Activated CD4-positive, alpha-beta T cell treated with anti-CD3 and anti-CD28 coated beads, Interleukin-2, amount 50 U/mL, for 48 hours (primary cell): ENCODE results near the gene LCE1E.

Experiments used
- DNase-seq, 2 experiments: peaks; one replicate each; pipeline ENCODE4 v3.0.0-alpha.2; 2020

The LCE1E gene

GRCh38 chr1:152783095-152783494, 3.0 kb upstream of the LCE1E start:
- no peak for DNase-seq

DNA sequence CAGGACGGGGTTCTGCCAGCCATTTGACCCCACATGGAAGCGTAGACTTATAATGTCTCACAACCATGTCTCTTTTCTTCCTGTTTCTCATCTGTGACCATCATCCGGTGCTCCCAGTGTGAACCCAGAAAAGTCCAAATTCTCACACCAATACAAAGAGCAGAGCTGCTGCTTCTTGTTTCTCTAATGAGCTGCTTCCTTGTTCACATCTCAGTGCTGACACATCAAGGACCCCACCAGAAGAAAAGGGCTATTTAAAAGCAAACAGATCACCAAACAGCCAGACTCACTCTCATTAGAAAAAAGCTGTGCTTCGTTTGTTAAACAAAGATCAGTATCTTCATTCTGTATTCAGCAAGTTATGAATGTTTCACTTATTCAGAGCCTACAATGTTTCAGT, 9.6 kb downstream of the LCE1E start:
- DNase-seq = no peak

DNA sequence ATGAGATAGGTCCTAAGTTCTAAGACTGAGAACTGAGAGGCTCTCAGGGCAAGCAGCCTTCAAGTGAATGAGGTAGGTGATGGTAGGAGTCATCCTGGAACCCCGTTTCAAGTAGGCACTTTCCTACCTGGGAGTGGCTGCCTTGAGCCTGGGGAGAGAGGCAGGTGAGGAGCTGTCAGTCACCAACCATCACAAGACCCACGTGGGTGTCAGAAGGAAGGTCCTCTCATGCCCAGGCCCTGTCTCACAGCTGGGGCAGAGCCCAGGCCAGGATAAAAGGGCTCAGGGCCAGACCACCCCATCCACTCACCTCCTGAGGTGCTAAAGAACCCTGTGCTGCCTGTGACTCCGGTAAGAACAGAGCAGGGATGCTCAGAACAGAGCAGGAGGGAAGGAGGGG, 10.4 kb downstream of the LCE1E start, which contains the start of gene LCE1D:
Gene LCE1D, plus strand, starts transcription at position 301 of the 400 bp plus-strand sequence. CDS start 1,074 bp downstream, outside the sequence.
- no peak for DNase-seq

DNA sequence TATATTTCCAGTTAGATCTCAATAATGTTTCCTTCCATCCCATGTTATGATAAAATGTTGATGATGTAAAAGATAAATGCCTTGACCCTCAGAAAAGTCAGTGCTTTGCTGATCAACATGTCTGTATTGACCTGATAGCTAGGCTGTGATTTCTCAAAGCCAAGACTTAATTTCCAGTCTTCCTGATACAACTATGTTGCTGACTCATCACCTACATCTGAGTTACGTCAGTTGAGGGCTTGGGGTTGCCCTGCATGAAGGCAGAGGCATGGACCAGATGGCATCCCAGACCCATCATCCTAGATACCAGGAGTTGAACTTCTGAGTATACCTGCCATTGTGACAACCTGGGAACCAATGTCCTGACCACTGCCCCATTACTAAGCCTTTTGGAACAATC, 15.3 kb downstream of the LCE1E start:
- DNase-seq = no peak

GRCh38 chr1:152806576-152806975, 20.5 kb downstream of the LCE1E start, which contains the start of gene LCE1C:
TSS of gene LCE1C (minus strand) at chr1:152806651. CDS start at chr1:152805478, 1,173 bp downstream.
- DNase-seq = no peak

DNA sequence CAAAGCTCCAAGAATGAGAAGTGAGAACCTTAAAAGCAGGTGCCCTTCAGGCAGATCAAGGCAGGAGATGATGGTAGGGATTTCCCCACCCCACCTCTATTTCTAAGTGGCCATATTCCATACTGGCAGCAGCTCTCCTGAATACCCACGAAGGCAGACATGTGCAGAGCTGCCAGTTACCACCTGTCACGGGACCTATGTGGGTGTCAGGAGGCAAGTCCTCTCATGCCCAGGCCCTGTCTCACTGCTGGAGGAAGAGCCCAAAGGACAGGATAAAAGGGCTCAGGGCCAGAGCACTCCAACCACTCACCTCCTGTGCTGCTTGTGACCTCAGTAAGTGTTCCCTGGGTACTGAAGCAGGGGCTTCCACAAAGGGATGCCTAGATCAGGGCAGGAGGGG, 25.0 kb downstream of the LCE1E start:
- DNase-seq = no peak

DNA sequence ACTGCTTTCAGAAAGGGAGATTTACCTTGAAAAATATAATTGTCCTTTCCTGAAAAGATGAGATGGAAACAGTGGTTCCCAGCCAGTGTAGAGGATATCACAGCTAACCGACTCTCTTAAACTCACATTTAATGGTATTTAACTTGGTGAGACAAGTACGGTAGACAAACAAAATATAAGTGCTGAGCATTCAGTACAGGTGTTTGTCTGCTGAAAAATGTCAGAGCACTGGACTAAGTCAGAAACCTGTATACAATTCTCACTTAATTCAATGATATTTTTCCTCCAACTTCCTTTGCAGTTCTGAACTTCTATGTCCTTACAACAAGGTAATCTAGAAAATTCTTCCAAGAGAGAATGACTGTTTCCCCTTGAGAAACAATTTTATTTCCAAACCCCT, 25.6 kb downstream of the LCE1E start, which contains the start of gene LCE1B:
Gene LCE1B, plus strand, starts transcription at position 301 of the 400 bp plus-strand sequence. CDS start 476 bp downstream, outside the sequence.
- DNase-seq = no peak

DNA sequence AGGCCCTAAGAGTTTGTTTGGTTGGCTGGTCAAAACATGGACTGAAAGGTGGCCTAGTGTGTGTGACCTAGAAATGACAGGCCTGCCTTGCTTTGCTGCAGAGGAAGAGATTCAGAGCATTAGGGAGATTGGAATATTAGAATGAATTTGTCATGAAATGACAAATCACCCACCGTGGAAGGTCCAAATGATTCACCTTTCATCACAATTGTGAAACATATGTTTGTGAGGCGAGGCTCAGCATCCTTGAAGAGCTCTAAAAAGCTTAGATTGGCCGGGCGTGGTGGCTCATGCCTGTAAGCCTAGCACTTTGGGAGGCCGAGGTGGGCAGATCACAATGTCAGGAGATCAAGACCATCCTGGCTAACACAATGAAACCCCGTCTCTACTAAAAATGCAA, 31.3 kb downstream of the LCE1E start:
- DNase-seq = no peak

- no peak for DNase-seq
Observed at GRCh38 chr1:152823294-152823693, 37.2 kb downstream of the LCE1E start.

DNA sequence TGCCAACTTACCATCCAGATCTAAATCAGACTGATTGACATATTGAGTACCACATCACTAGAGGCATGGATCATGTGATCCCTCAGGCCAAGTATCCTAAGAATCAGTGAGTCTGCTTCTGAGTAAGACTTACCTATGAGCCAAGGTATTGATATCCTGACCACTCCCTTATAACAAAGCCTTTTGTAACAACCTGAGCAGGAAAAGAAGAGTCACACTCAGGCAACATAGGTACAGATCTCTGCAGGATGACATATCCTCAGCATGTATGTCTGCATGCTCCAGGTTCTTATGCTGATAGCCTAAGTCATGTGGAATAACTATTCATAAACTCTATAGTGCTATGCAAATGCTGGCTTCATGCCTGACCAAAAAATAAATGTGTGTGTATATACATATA, 38.9 kb downstream of the LCE1E start:
- DNase-seq = no peak

- no peak for DNase-seq
Observed at GRCh38 chr1:152827173-152827572, 41.1 kb downstream of the LCE1E start, which contains the start of gene LCE1A. TSS of gene LCE1A (plus strand) at chr1:152827473. CDS start at chr1:152827473, 0 bp downstream.

GRCh38 chr1:152836870-152837269, 50.8 kb downstream of the LCE1E start:
- DNase-seq = no peak
